K562 (cell line): ENCODE results near the gene GTF3C6. TPM values are rescaled to one million over a fixed set of nuclear protein-coding genes. Genes with fewer than 3 reads are reported as not detected.

Experiments
- CC2D1A ChIP-seq: fragments of 450-650 bp; IDR thresholded peaks from 2 replicates; pipeline ENCODE4 v1.6.1; 2017; ENCODE audit warnings: mild to moderate bottlenecking
- CCNT2 ChIP-seq: IDR thresholded peaks from 2 replicates; pipeline ENCODE4 v1.6.1; 2011; ENCODE audit warnings: borderline replicate concordance, low read depth, mild to moderate bottlenecking, moderate library complexity, mixed read lengths, low read length; ENCODE audit not compliant: insufficient read length; ENCODE audit errors: extremely low read depth
- CHD2 ChIP-seq: IDR thresholded peaks from 2 replicates; pipeline ENCODE4 v1.6.1; 2011; ENCODE audit warnings: low read depth, low read length
- ERF ChIP-seq: fragments of 450-650 bp; formaldehyde crosslinking; IDR thresholded peaks from 2 replicates; pipeline ENCODE4 v1.4.0; 2020; ENCODE audit warnings: mild to moderate bottlenecking, mixed read lengths
- FOS ChIP-seq: IDR thresholded peaks from 3 replicates; pipeline ENCODE4 v1.6.1; 2011; ENCODE audit not compliant: insufficient read length; ENCODE audit errors: extremely low read depth
- HDAC8 ChIP-seq: fragments of 450-650 bp; IDR thresholded peaks from 2 replicates; pipeline ENCODE4 v1.6.1; 2016; ENCODE audit warnings: mild to moderate bottlenecking, missing genetic modification characterization, moderate library complexity, missing compliant biosample characterization
- HNRNPH1 ChIP-seq: fragments of 200-400 bp; formaldehyde crosslinking; optimal IDR thresholded peaks from 2 replicates; pipeline ENCODE3; 2017; ENCODE audit warnings: low read depth, mild to moderate bottlenecking, low read length, moderate library complexity
- LARP7 ChIP-seq: fragments of 450-650 bp; IDR thresholded peaks from 2 replicates; pipeline ENCODE4 v1.6.1; 2016
- MCM7 ChIP-seq, 2 experiments: fragments of 450-650 bp; IDR thresholded peaks; 2 replicates each; pipeline ENCODE4 v1.6.1; 2016 to 2018
- MEIS2 ChIP-seq: fragments of 450-650 bp; IDR thresholded peaks from 2 replicates; pipeline ENCODE4 v1.6.1; 2014; ENCODE audit warnings: mild to moderate bottlenecking; ENCODE audit not compliant: partially characterized antibody
- SMAD2 ChIP-seq: fragments of 150-350 bp; IDR thresholded peaks from 2 replicates; pipeline ENCODE4 v1.6.1; 2014; ENCODE audit warnings: low read depth, mild to moderate bottlenecking, low read length
- ZBTB1 ChIP-seq: sonication (generic); formaldehyde crosslinking; IDR thresholded peaks from 2 replicates; pipeline ENCODE4 v1.8.1; 2023; ENCODE audit warnings: missing genetic modification reagents, low read depth, mild to moderate bottlenecking, borderline replicate concordance
- ZKSCAN8 ChIP-seq: fragments of 200-800 bp; sonication (Bioruptor generic); IDR thresholded peaks from 2 replicates; pipeline ENCODE4 v1.6.1; 2016; ENCODE audit warnings: missing genetic modification characterization, missing compliant biosample characterization
- ZNF121 ChIP-seq: sonication (generic); formaldehyde crosslinking; conservative IDR thresholded peaks from 2 replicates; pipeline ENCODE4 v1.8.0; 2022; ENCODE audit warnings: missing genetic modification reagents
- ZNF212 ChIP-seq: fragments of 450-650 bp; formaldehyde crosslinking; IDR thresholded peaks from 2 replicates; pipeline ENCODE4 v1.4.0; 2020; ENCODE audit warnings: mild to moderate bottlenecking
- polyA plus RNA-seq, 8 experiments: library from polyadenylated mRNA; depleted of rRNA in 4 of 8; stranded (reverse) in 5 of 8; unstranded in 3 of 8; fragments of >200 nt; fragmentation: Nextera tagmentation in 2 of 8; fragmentation: Illumina TruSeq in 1 of 8; extraction: Ambion mirVana in 2 of 8; extraction: Trizol in 1 of 8; gene quantifications; 2 replicates each; pipeline versions ENCODE4 v1.2.1 to v1.2.3, GENCODE V29; 2011 to 2014; ENCODE audit warnings: inconsistent platforms in 1 of 8, missing spikeins in 1 of 8
- total RNA-seq, 7 experiments: library from RNA; depleted of rRNA in 6 of 7; stranded (reverse); fragments of >200 nt in 6 of 7; fragmentation: Illumina TruSeq in 2 of 7; extraction: Trizol in 2 of 7; gene quantifications; 2 replicates each; pipeline versions ENCODE4 v1.2.1 to v1.2.3, GENCODE V29; 2011 to 2021; ENCODE audit warnings: low replicate concordance in 1 of 7
- TF ChIP-seq, protein P1 (sequence below): fragments of 150-350 bp; IDR thresholded peaks from 2 replicates; pipeline ENCODE4 v1.6.1; 2014; ENCODE audit warnings: low read depth, mild to moderate bottlenecking, low read length, borderline replicate concordance
- TF ChIP-seq, protein P2 (sequence below): sonication (generic); formaldehyde crosslinking; IDR thresholded peaks from 2 replicates; pipeline ENCODE4 v1.8.0; 2022; ENCODE audit warnings: mild to moderate bottlenecking, missing genetic modification reagents
- TF ChIP-seq, protein P3 (sequence below): fragments of 450-650 bp; formaldehyde crosslinking; IDR thresholded peaks from 2 replicates; pipeline ENCODE4 v1.4.0; 2022; ENCODE audit warnings: missing genetic modification characterization
- TF ChIP-seq, protein P4 (sequence below), 2 experiments: IDR thresholded peaks in 1 of 2; conservative IDR thresholded peaks in 1 of 2; 2 replicates each; pipeline ENCODE4 v1.6.1; 2016; ENCODE audit warnings: low read depth in 2 of 2, mild to moderate bottlenecking in 1 of 2, missing compliant biosample characterization in 1 of 2, missing genetic modification characterization in 1 of 2, moderate library complexity in 1 of 2

The GTF3C6 gene
- total and polyA plus RNA-seq, 9 of the 15 experiments (the other 6 are each of a cell fraction or from before 2014, with no cell fraction given): 37.6 to 140 (median 111) TPM

DNA sequence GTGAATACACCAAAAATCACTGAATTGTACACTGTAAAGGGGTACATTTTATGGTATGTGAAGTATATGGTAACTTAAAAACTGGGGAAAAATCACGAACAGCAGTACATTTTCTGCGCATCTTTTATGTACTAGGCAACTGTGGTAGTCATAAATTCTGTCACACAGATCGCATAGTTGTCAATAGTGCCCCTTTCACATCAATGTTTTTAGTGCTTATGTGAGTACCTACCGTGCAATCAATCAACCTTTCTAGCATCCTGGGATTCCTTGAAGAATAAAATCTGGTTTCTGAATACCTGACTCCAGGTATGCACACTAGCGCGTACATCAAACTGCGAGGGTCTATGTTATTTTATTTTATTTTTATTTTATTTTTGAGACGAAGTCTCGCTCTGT lies 22.7 kb downstream of the GTF3C6 start (continued):
- TF ChIP-seq, protein P1, sequence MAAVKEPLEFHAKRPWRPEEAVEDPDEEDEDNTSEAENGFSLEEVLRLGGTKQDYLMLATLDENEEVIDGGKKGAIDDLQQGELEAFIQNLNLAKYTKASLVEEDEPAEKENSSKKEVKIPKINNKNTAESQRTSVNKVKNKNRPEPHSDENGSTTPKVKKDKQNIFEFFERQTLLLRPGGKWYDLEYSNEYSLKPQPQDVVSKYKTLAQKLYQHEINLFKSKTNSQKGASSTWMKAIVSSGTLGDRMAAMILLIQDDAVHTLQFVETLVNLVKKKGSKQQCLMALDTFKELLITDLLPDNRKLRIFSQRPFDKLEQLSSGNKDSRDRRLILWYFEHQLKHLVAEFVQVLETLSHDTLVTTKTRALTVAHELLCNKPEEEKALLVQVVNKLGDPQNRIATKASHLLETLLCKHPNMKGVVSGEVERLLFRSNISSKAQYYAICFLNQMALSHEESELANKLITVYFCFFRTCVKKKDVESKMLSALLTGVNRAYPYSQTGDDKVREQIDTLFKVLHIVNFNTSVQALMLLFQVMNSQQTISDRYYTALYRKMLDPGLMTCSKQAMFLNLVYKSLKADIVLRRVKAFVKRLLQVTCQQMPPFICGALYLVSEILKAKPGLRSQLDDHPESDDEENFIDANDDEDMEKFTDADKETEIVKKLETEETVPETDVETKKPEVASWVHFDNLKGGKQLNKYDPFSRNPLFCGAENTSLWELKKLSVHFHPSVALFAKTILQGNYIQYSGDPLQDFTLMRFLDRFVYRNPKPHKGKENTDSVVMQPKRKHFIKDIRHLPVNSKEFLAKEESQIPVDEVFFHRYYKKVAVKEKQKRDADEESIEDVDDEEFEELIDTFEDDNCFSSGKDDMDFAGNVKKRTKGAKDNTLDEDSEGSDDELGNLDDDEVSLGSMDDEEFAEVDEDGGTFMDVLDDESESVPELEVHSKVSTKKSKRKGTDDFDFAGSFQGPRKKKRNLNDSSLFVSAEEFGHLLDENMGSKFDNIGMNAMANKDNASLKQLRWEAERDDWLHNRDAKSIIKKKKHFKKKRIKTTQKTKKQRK: no peak
- TF ChIP-seq ZBTB1 (CRISPR knock-in tag) (no peak), MEIS2 (peak; percentile 28), ZKSCAN8 (0 out of 2 replicates have a peak, but pooled peaks have one; percentile 19), FOS (no peak), HDAC8 (tag) (no peak), ZNF212 (no peak), ZNF121 (CRISPR knock-in tag) (no peak), LARP7 (no peak), ERF (no peak), CHD2 (no peak), HNRNPH1 (no peak), CC2D1A (0 out of 2 replicates have a peak, but pooled peaks have one; percentile 13), MCM7 (IDR thresholded peaks at IDR 0.05) (no peak), CCNT2 (no peak), SMAD2 (no peak)
- TF ChIP-seq, protein P2, sequence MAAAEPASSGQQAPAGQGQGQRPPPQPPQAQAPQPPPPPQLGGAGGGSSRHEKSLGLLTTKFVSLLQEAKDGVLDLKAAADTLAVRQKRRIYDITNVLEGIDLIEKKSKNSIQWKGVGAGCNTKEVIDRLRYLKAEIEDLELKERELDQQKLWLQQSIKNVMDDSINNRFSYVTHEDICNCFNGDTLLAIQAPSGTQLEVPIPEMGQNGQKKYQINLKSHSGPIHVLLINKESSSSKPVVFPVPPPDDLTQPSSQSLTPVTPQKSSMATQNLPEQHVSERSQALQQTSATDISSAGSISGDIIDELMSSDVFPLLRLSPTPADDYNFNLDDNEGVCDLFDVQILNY (CRISPR knock-in tag): no peak
- TF ChIP-seq, protein P3, sequence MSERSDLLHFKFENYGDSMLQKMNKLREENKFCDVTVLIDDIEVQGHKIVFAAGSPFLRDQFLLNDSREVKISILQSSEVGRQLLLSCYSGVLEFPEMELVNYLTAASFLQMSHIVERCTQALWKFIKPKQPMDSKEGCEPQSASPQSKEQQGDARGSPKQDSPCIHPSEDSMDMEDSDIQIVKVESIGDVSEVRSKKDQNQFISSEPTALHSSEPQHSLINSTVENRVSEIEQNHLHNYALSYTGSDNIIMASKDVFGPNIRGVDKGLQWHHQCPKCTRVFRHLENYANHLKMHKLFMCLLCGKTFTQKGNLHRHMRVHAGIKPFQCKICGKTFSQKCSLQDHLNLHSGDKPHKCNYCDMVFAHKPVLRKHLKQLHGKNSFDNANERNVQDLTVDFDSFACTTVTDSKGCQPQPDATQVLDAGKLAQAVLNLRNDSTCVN: no peak
- TF ChIP-seq, protein P4, sequence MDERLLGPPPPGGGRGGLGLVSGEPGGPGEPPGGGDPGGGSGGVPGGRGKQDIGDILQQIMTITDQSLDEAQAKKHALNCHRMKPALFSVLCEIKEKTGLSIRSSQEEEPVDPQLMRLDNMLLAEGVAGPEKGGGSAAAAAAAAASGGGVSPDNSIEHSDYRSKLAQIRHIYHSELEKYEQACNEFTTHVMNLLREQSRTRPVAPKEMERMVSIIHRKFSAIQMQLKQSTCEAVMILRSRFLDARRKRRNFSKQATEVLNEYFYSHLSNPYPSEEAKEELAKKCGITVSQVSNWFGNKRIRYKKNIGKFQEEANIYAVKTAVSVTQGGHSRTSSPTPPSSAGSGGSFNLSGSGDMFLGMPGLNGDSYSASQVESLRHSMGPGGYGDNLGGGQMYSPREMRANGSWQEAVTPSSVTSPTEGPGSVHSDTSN (CRISPR knock-in tag; IDR thresholded peaks at IDR 0.05; ENCODE audit: low read depth): no peak
- TF ChIP-seq, protein P4 (tag; conservative IDR thresholded peaks at IDR 0.05; ENCODE audit: low read depth): peak; percentile 36; the same call in 1 of the 2 replicates
